ENCODE results near the gene CTDNEP1.

- TF ChIP-seq CEBPB (IDR thresholded peaks at IDR 0.05) = no peak
- no peak for TF ChIP-seq CREB1 (IDR thresholded peaks at IDR 0.05; ENCODE audit: low read depth)
- no peak for TF ChIP-seq YY1 (IDR thresholded peaks at IDR 0.05; ENCODE audit: low read depth)
- no peak for TF ChIP-seq TAF1 (IDR thresholded peaks at IDR 0.05; ENCODE audit: low read depth)
- TF ChIP-seq REST (IDR thresholded peaks at IDR 0.05; ENCODE audit: low read depth) = no peak
- TF ChIP-seq RAD21 (IDR thresholded peaks at IDR 0.05; ENCODE audit: low read depth) = no peak
- TF ChIP-seq NFIC (IDR thresholded peaks at IDR 0.05) = no peak
These were observed 33.4 kb upstream of the CTDNEP1 start for GRCh38 chr17:7284911-7285310.

Measured in Ishikawa (cell line).